GM18909 (cell line): ENCODE results near the gene NUTM2G.
"Not testable (repeated sequence)": the region's sequence is repeated elsewhere in the genome, so short reads cannot be mapped to it uniquely, and the experiment has no call there.

Experiments used
- ATAC-seq: cut with Tn5 transposase; IDR thresholded peaks from one replicate; pipeline ENCODE4 v1.9.1; 2021; ENCODE audit warnings: mild to moderate bottlenecking; ENCODE audit not compliant: unreplicated experiment, poor library complexity

The NUTM2G gene

GRCh38 chr9:96928543-96928942 lies at the start of gene NUTM2G:
NUTM2G (plus strand) TSS chr9:96928843; CDS start chr9:96929025, 182 bp downstream.
- ATAC-seq, result not testable (repeated sequence)

DNA sequence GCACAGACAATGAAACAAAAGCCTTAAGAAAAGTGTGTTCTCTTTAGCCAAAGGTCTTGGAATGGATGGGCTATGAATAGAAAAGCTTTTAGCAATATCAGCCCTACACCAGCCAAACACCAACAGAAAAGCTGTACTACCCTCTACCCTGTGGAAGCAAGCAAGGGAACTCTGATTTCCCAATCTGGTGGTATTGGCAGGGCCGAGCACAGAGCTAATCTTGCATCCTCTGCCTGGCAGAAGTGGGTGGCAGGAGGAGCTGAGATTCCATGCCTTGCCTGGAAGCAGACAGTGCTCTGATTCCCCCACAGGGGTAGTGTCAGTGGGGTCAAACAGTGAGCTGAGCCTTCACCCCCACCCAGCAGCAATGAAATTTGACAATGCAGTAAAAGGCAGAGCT lies 44.7 kb upstream of the NUTM2G start:
- no peak for ATAC-seq

GRCh38 chr9:96884443-96884842 lies 44.2 kb upstream of the NUTM2G start:
- ATAC-seq, result no peak

- ATAC-seq, result no peak
Measured at GRCh38 chr9:96885424-96885823, 43.2 kb upstream of the NUTM2G start.

DNA sequence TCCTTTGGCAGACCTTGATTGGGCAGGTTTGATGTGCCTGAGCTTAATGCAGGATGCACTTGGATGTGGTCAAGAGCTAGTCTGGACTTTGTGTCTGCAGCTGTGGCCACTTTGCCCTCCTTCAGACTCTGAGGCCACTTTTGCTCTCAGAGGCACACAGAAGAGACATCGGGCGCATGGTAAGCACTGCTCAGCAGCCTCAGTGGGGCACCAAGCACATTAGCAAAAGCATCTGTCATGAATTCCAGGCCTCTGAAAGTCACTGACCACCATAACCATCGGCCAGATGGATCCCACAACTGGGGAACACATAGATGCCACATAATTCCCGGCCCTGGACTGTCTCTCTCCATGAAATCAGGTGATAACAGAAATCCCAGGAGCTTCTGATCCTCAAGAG lies 40.1 kb upstream of the NUTM2G start:
- ATAC-seq, result no peak

- ATAC-seq, result no peak
Measured at GRCh38 chr9:96892131-96892530, 36.5 kb upstream of the NUTM2G start.

DNA sequence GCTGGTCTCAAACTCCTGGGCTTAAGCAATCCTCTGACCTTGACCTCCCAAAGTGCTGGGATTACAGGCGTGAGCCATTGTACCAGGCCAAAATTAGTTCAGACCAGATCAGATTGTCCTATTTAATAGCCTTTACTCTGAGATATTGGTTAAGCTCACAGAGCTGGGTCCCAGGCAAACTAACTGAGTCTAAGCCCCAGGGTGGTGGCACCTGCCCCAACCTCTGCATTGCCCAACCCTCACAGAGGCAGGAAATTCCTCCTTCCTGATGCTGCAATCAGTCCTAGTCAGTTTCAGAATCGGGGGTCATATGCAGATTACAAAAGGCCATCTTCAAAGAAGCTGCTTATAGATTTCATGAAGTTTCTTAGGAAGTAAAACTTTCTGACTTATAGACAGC lies 28.6 kb upstream of the NUTM2G start:
- not testable (repeated sequence) for ATAC-seq

GRCh38 chr9:96904947-96905722 lies 23.5 kb upstream of the NUTM2G start:
- ATAC-seq, result not testable (repeated sequence)

GRCh38 chr9:96908479-96908878 lies 20.2 kb upstream of the NUTM2G start:
- not testable (repeated sequence) for ATAC-seq

GRCh38 chr9:96915539-96915938 lies 13.1 kb upstream of the NUTM2G start:
- not testable (repeated sequence) for ATAC-seq

DNA sequence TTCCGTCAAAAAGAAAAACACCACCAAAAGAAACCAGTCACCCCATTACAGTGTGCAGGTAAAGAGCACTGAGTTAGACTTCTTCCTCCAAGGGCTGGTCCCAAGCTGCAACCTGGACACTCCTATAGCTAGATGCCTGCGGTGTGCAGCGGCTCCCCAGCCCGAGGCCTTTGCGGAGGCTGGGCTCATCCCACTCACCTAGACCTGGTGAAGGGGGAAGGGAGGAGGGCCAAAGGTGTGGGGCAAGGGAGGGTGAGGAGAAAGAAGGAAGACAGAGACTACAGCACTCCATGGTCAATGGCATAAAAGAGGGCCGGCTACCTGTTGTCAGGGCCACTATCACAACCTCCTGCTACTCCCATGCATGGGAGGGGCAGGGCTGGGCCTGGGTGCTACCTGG lies 12.1 kb upstream of the NUTM2G start:
- ATAC-seq, result not testable (repeated sequence)

DNA sequence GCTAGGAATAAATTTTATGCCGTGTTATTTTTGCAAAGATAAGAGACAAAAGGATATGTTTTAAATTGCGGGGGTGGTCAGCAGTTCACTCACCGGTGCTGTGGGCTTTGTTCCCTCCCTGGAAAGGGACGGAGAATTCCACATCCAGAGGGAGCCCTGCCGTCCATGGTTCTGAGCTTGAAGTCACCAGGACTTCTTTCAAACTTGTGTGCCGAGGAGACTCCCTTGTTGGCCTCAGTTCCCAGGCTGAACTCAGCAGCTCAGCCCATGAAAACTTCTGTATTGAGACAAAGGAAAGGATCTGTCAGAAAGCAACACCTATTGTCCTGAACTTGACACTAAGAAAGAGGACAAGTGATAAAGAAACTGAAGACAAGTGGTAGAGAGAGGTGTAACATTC lies 10.1 kb upstream of the NUTM2G start:
- not testable (repeated sequence) for ATAC-seq

DNA sequence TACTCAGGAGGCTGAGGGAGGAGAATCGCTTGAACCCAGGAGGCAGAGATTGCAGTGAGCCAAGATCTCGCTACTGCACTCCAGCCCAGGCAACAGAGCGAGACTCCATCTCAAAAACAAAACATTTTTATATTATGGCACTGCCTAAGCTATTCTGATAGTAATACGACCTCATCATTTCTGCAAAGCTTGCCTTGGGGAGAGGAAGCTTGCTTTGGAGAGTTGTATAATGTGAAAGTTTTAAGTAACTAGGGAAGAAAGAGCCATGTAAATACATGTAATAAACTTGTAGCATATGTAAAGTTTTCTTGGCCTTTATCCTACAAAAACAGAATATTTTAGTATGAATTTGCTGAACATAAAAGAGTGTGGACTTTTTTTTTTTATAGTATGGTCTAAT lies 7.8 kb upstream of the NUTM2G start:
- not testable (repeated sequence) for ATAC-seq

GRCh38 chr9:96925587-96925986 lies 3.1 kb upstream of the NUTM2G start:
- not testable (repeated sequence) for ATAC-seq

DNA sequence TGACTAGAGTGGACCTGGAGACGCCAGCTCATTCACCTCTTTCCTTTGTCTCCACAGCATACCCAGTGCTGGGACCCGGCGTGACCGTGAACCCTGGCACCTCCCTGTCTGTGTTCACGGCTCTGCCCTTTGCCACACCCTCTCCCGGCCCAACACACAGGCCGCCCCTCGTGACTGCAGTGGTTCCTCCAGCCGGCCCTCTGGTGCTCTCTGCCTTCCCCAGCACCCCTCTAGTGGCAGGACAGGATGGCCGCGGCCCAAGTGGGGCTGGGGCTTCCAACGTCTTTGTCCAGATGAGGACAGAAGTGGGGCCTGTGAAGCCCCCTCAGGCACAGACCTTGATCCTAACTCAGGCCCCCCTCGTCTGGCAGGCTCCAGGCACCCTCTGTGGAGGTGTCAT lies 3.0 kb downstream of the NUTM2G start:
- not testable (repeated sequence) for ATAC-seq

GRCh38 chr9:96934097-96934496 lies 5.5 kb downstream of the NUTM2G start:
- not testable (repeated sequence) for ATAC-seq

- not testable (repeated sequence) for ATAC-seq
Measured at GRCh38 chr9:96934706-96935105, 6.1 kb downstream of the NUTM2G start.

DNA sequence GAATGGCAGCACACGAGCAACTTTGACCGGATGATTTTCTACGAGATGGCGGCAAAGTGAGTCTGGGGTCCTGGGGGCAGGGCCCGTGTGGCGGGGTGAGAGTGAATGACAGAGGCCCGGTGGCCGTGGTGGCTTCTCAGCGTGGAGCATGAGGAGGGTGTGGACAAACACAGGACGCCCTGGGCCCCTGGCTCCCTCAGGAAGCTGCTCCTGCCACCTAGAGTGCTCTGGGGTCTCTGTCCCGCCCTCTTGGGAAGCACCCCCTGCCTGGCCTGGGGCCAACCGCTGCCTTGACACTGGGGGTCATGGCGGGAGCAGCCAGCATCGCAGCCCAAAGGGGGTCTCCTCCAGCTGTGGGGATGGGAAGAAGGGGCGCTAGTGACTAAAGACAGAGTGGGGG lies 6.8 kb downstream of the NUTM2G start:
- ATAC-seq, result not testable (repeated sequence)

GRCh38 chr9:96937442-96937841 lies 8.8 kb downstream of the NUTM2G start:
- ATAC-seq, result not testable (repeated sequence)

- not testable (repeated sequence) for ATAC-seq
Measured at GRCh38 chr9:96938957-96939665, 10.5 kb downstream of the NUTM2G start.

- not testable (repeated sequence) for ATAC-seq
Measured at GRCh38 chr9:96940982-96941381, 12.3 kb downstream of the NUTM2G start.
